Measurements from ENCODE around the gene SPG7. TPM values are rescaled to one million over a fixed set of nuclear protein-coding genes. Genes with fewer than 3 reads are reported as not detected.

SPG7 gene
- total and polyA plus RNA-seq, 9 of the 15 experiments (the other 6 are each of a cell fraction or from before 2014, with no cell fraction given) = 5.8 to 89.1 (median 49.4) TPM

DNA sequence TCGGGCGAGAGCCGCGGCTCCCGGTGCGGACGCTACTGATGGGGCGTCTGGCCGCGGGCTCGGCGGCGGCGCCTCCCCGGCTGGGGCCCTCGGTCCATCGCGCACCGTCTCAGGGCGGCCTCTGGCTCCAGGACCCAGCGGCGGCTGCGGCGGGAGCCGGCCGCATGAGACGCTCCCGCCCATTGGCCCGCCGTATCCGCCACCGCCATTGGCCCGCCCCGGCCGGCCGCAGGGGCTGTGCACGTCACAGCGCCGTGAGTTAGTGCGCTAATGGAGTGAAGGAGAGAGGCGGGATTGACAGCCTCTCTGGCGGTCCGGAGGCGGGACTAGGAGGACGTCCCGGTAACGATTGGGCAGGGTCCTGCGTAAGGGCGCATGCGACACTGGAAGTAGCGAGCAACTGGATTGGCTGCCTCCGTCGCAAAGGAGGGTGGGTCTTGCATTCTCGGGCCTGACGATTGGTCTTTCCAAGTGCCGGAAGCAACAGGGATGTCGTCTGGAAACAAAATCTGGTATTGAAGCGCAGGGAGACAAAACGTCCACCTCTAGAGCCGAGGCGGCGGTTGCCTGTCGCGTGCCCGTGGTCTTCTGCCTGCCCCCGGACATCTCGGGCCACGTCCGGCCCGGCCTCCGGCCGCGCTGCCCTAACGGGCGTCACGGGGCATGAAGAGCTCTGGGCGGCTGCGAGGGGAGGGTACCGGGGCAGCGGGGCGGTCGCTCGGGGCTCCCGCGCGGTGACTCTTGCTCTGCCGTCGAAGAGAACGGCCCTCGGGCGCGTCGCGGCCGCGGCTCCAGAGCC, 17.6 kb upstream of the SPG7 start, which contains the start of gene ANKRD11 (continued):
- TF ChIP-seq ZNF436 (CRISPR knock-in tag; IDR thresholded peaks at IDR 0.05) (no peak), HEY1 (CRISPR knock-in tag; IDR thresholded peaks at IDR 0.05; ENCODE audit: borderline replicate concordance) (no peak), HMG20A (CRISPR knock-in tag; conservative IDR thresholded peaks at IDR 0.05) (no peak), TCF7L2 (IDR thresholded peaks at IDR 0.05; ENCODE audit: low read depth, low read length) (no peak), CREM (IDR thresholded peaks at IDR 0.05; ENCODE audit: low read depth) (peak; percentile 98), SMARCB1 (IDR thresholded peaks at IDR 0.05; ENCODE audit: insufficient read length, low read depth) (no peak), KLF16 (IDR thresholded peaks at IDR 0.05) (no peak), RHOXF2B (CRISPR knock-in tag; conservative IDR thresholded peaks at IDR 0.05) (no peak), CREB1 (IDR thresholded peaks at IDR 0.05) (peak; percentile 97), CREB1 (CRISPR knock-in tag; IDR thresholded peaks at IDR 0.05) (peak; percentile 98), PHTF2 (CRISPR knock-in tag; IDR thresholded peaks at IDR 0.05) (no peak), TAF9B (IDR thresholded peaks at IDR 0.05; ENCODE audit: partially characterized antibody) (no peak), ILK (tag; IDR thresholded peaks at IDR 0.05; ENCODE audit: borderline replicate concordance, low read depth) (no peak), ZNF217 (CRISPR knock-in tag; IDR thresholded peaks at IDR 0.05) (no peak), IRF2 (CRISPR knock-in tag; IDR thresholded peaks at IDR 0.05) (no peak), ZBTB8A (IDR thresholded peaks at IDR 0.05; ENCODE audit: partially characterized antibody) (no peak)
- TF ChIP-seq, protein P1, sequence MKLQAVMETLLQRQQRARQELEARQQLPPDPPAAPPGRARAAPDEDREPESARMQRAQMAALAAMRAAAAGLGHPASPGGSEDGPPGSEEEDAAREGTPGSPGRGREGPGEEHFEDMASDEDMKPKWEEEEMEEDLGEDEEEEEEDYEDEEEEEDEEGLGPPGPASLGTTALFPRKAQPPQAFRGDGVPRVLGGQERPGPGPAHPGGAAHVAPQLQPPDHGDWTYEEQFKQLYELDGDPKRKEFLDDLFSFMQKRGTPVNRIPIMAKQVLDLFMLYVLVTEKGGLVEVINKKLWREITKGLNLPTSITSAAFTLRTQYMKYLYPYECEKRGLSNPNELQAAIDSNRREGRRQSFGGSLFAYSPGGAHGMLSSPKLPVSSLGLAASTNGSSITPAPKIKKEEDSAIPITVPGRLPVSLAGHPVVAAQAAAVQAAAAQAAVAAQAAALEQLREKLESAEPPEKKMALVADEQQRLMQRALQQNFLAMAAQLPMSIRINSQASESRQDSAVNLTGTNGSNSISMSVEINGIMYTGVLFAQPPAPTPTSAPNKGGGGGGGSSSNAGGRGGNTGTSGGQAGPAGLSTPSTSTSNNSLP (IDR thresholded peaks at IDR 0.05; ENCODE audit: borderline replicate concordance, low read depth, low read length) = peak; percentile 72; the same call in 1 of the 2 replicates
- TF ChIP-seq, protein P2, sequence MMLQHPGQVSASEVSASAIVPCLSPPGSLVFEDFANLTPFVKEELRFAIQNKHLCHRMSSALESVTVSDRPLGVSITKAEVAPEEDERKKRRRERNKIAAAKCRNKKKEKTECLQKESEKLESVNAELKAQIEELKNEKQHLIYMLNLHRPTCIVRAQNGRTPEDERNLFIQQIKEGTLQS (IDR thresholded peaks at IDR 0.05) = no peak
- TF ChIP-seq, protein P2 (CRISPR knock-in tag; conservative IDR thresholded peaks at IDR 0.05) = 0 out of 2 replicates have a peak, but pooled peaks have one; percentile 17
- TF ChIP-seq, protein P3, sequence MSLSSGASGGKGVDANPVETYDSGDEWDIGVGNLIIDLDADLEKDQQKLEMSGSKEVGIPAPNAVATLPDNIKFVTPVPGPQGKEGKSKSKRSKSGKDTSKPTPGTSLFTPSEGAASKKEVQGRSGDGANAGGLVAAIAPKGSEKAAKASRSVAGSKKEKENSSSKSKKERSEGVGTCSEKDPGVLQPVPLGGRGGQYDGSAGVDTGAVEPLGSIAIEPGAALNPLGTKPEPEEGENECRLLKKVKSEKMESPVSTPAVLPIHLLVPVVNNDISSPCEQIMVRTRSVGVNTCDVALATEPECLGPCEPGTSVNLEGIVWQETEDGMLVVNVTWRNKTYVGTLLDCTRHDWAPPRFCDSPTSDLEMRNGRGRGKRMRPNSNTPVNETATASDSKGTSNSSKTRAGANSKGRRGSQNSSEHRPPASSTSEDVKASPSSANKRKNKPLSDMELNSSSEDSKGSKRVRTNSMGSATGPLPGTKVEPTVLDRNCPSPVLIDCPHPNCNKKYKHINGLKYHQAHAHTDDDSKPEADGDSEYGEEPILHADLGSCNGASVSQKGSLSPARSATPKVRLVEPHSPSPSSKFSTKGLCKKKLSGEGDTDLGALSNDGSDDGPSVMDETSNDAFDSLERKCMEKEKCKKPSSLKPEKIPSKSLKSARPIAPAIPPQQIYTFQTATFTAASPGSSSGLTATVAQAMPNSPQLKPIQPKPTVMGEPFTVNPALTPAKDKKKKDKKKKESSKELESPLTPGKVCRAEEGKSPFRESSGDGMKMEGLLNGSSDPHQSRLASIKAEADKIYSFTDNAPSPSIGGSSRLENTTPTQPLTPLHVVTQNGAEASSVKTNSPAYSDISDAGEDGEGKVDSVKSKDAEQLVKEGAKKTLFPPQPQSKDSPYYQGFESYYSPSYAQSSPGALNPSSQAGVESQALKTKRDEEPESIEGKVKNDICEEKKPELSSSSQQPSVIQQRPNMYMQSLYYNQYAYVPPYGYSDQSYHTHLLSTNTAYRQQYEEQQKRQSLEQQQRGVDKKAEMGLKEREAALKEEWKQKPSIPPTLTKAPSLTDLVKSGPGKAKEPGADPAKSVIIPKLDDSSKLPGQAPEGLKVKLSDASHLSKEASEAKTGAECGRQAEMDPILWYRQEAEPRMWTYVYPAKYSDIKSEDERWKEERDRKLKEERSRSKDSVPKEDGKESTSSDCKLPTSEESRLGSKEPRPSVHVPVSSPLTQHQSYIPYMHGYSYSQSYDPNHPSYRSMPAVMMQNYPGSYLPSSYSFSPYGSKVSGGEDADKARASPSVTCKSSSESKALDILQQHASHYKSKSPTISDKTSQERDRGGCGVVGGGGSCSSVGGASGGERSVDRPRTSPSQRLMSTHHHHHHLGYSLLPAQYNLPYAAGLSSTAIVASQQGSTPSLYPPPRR (CRISPR knock-in tag; IDR thresholded peaks at IDR 0.05; ENCODE audit: borderline replicate concordance) = no peak
- TF ChIP-seq, protein P4, sequence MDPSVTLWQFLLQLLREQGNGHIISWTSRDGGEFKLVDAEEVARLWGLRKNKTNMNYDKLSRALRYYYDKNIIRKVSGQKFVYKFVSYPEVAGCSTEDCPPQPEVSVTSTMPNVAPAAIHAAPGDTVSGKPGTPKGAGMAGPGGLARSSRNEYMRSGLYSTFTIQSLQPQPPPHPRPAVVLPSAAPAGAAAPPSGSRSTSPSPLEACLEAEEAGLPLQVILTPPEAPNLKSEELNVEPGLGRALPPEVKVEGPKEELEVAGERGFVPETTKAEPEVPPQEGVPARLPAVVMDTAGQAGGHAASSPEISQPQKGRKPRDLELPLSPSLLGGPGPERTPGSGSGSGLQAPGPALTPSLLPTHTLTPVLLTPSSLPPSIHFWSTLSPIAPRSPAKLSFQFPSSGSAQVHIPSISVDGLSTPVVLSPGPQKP (CRISPR knock-in tag; IDR thresholded peaks at IDR 0.05) = no peak
